ENCODE measurements around the gene RASAL1.

Gene RASAL1

DNA sequence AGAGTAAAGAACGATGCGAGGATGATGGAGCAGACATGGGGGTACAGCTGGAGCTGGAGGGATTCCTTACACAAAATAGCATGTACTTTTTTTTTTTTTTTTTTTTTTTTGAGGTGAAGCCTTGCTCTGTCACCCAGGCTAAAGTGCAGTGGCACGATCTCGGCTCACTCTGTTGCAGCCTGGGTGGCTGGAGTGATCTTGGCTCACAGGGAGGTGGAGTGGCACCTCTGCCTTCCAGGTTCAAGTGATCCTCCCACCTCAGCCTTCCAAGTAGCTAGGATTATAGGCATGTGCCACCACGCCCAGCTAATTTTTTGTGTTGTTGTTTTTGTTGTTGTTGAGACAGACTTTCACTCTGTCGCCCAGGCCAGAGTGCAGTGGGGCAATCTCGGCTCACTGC, 5.1 kb upstream of the RASAL1 start:
- Mint-ChIP-seq H3K4me3 (no peak overlapping the region), H3K27ac (no peak overlapping the region), H3K4me1 (ENCODE audit: low read depth) (peaks cover 13% of the 10 kb centered on the region), H3K27me3 (ENCODE audit: low read depth) (no peaks in the 10 kb centered on the region), H3K36me3 (ENCODE audit: low read depth) (no peaks in the 10 kb centered on the region), H3K9me3 (no peaks in the 10 kb centered on the region)
- DNase-seq (ENCODE audit: low spot score): no peak

DNA sequence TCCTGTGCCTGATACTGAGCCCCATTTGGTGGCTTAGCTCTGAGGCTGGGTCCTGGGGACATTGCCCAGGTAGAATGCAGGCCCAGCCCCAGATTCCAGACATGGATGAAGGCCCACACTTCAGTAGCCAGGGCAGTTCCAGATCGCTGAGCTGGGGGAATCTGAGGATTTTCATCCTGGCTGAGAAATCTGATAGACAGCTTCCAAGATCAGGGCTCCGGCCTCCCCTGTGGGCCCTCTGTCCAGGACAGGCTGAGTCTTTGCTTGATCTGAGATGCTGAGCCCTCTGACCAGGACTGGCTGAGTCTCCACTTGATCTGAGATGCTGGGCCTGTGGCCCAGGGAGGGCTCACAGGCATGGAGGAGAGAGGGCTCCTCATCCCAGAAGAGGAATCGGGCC, 3.3 kb upstream of the RASAL1 start:
- Mint-ChIP-seq H3K9me3 (no peaks in the 10 kb centered on the region), H3K4me1 (ENCODE audit: low read depth) (peaks cover 13% of the 10 kb centered on the region), H3K4me3 (no peak overlapping the region), H3K27ac (no peak overlapping the region), H3K27me3 (ENCODE audit: low read depth) (no peaks in the 10 kb centered on the region), H3K36me3 (ENCODE audit: low read depth) (no peaks in the 10 kb centered on the region)
- DNase-seq (ENCODE audit: low spot score): no peak

DNA sequence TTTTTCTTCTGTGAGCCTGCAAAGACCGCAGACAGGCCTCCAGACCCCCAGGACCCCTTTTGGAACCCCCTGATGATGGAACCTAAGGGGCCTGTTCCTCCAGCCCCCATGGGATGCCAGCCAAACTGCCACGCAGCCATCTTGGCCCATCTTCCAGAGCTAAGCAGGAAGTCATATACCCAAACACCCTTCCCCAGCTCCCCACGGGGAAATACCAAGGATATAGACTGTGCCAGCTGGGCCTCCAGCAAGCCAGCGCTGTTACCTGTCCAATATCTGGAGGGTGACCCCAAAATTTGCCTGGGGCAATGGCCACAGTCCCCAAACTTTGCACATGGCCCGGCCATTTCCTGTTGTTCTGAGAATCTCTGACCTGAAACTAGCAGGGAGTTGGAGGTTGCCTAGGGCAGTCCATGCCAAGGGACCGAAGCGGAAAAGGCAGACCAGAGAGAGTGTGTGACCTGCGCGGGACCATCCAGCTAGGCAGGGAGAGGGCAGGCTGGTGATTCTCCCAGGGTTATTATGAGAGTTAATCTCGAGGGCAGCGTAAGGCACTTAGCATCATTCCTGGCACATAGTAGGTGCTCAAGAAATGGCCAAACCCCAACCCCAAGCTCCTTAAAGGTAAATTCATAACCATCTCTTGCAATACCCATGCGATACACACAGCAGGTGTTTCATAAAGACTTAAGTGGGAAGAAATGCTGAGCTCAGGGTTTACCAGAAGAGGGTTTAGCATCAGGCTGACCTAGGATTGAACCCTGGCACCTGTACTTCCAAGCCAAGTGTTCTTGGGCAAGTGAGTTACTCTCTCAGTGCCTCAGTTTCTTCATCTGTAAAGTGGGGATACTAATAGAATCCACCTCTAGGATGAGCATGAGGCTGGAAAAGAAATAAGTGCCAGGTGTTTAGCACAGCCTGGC, 2.6 kb upstream of the RASAL1 start:
- H3K36me3 Mint-ChIP-seq (ENCODE audit: low read depth): no peaks in the 10 kb centered on the region
- no peaks in the 10 kb centered on the region for H3K27me3 Mint-ChIP-seq (ENCODE audit: low read depth)
- H3K4me1 Mint-ChIP-seq (ENCODE audit: low read depth): peaks cover 13% of the 10 kb centered on the region
- no peaks in the 10 kb centered on the region for H3K9me3 Mint-ChIP-seq
- H3K27ac Mint-ChIP-seq: no peak overlapping the region
- no peak overlapping the region for H3K4me3 Mint-ChIP-seq
- no peak for DNase-seq (ENCODE audit: low spot score)

- Mint-ChIP-seq H3K4me1 (ENCODE audit: low read depth) (peaks cover 13% of the 10 kb centered on the region), H3K27me3 (ENCODE audit: low read depth) (no peaks in the 10 kb centered on the region), H3K9me3 (no peaks in the 10 kb centered on the region), H3K27ac (no peak overlapping the region), H3K4me3 (peak overlapping the region; percentile 18), H3K36me3 (ENCODE audit: low read depth) (no peaks in the 10 kb centered on the region)
- no peak for DNase-seq (ENCODE audit: low spot score)
These were observed 1.5 kb upstream of the RASAL1 start for GRCh38 chr12:113136990-113137511.

DNA sequence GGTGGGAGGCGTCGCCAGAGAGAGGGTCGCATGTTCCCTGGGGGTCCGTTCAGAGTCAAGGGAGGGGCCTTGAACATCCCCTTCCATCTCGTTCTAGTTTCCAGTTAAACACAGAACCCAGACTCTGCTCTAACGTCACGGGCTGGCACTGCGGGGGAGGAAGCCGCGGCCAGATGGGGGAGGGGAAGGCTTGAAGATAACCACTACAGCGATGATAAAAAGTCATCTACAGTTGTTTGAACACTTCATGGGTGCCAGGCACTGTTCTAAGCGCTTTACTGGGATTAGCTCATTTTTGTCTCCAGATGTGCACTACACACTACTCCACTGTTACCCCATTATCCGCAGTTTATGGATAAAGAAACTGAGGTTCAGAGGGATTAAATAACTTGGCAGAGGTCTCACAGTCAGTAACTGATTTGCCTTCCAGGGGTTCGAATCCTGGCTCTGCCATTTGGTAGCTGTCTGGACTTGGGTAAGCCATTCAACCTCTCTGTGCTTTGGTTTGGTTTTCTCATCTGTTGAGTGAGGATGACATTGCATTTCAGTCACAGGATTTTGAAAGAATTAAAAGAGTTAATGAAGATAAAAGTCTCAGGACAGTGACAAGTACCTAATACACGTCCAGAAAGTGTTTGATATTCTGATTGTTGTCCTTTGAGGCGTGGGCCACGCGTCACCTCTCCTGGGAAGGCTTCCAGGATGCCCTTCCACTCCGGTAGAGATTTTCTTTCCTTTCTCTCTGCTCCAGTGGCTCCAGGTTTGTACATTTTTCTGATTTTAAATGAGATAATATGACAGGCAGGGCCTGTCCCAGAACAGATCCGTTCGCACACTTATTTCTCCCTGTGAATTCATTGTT, 798 bp upstream of the RASAL1 start:
- Mint-ChIP-seq H3K4me1 (ENCODE audit: low read depth) (peaks cover 13% of the 10 kb centered on the region), H3K36me3 (ENCODE audit: low read depth) (no peaks in the 10 kb centered on the region), H3K27me3 (ENCODE audit: low read depth) (no peaks in the 10 kb centered on the region), H3K9me3 (no peaks in the 10 kb centered on the region), H3K27ac (peak overlapping the region; percentile 58), H3K4me3 (peak overlapping the region; percentile 84)
- peak; percentile 68 for DNase-seq (ENCODE audit: low spot score)

- H3K27me3 Mint-ChIP-seq (ENCODE audit: low read depth): no peaks in the 10 kb centered on the region
- no peak overlapping the region for H3K27ac Mint-ChIP-seq
- H3K4me3 Mint-ChIP-seq: peak overlapping the region; percentile 52
These were observed 1.0 kb downstream of the RASAL1 start for GRCh38 chr12:113134521-113134951.

DNA sequence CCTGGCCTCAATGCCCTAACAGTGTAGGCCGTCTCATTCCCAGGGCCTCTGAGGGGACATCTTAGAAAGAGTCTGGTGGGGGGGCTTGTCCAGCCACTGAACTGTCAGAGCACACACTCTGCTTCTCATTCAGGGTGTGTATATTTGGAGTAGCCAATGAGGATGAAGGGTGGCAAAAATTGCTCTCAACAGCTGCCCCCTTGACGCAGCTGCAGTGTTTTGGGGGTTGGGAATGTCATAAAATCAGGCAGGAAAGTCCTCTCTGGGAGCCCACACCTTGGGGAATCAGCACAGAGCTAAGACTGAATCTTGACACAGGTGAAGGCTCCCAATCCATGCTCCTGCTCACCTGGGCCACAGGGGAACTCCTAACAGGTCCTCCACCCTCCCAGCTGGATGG, 1.5 kb downstream of the RASAL1 start:
- no peak for DNase-seq (ENCODE audit: low spot score)
- Mint-ChIP-seq H3K4me1 (ENCODE audit: low read depth) (peaks cover 15% of the 10 kb centered on the region), H3K27ac (no peak overlapping the region), H3K4me3 (no peak overlapping the region), H3K9me3 (no peaks in the 10 kb centered on the region), H3K36me3 (ENCODE audit: low read depth) (no peaks in the 10 kb centered on the region), H3K27me3 (ENCODE audit: low read depth) (no peaks in the 10 kb centered on the region)

More at GRCh38 chr12:113134521-113134951, 1.0 kb downstream of the RASAL1 start:
- no peak for DNase-seq (ENCODE audit: low spot score)
- Mint-ChIP-seq H3K36me3 (ENCODE audit: low read depth) (no peaks in the 10 kb centered on the region), H3K4me1 (ENCODE audit: low read depth) (peaks cover 15% of the 10 kb centered on the region), H3K9me3 (no peaks in the 10 kb centered on the region)

DNA sequence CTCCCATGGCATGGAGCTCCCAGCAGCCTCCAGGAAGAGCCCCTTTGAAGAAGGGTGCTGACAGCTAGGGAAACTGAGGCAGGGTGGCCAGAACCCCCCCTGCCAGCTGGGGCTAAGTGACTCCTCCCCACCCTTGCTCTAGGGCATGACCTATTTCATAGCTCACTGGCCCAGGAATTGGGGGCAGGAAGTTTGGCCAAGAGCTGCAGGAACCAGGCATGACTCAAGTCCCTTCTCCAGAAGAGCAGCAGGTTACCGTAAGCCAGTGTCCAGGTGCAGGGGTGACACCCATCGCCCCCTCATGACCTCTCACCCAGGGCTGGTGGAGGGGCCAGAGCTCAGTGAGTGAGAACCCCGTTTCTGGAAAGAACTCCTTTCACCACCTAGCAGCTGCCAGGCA, 1.9 kb downstream of the RASAL1 start:
- DNase-seq (ENCODE audit: low spot score): no peak
- H3K4me3 Mint-ChIP-seq: no peak overlapping the region
- no peak overlapping the region for H3K27ac Mint-ChIP-seq
- H3K36me3 Mint-ChIP-seq (ENCODE audit: low read depth): no peaks in the 10 kb centered on the region
- no peaks in the 10 kb centered on the region for H3K27me3 Mint-ChIP-seq (ENCODE audit: low read depth)
- no peaks in the 10 kb centered on the region for H3K9me3 Mint-ChIP-seq
- H3K4me1 Mint-ChIP-seq (ENCODE audit: low read depth): peaks cover 15% of the 10 kb centered on the region

DNA sequence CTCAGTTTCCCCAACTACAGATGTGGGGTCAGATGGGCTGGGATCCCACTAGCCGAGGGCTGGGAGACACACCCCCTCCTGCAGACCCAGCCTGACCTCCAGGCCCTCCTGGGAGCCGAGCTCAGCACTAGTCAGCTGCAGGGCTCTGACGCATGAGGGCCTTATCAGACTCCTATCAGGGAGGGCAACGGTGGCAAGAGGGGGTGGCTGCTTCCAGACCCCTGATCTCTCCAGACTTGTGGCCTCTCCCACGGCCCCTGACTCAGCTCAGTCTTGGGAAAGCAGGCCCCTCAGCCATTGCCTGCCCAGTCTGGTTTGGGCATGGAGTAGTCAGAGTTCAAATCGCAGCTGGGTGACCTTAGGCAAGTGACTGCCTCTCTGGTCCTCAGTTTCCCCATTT, 2.5 kb downstream of the RASAL1 start:
- Mint-ChIP-seq H3K4me3 (no peak overlapping the region), H3K27me3 (ENCODE audit: low read depth) (no peaks in the 10 kb centered on the region), H3K9me3 (no peaks in the 10 kb centered on the region), H3K27ac (no peak overlapping the region), H3K36me3 (ENCODE audit: low read depth) (no peaks in the 10 kb centered on the region), H3K4me1 (ENCODE audit: low read depth) (peaks cover 15% of the 10 kb centered on the region)
- no peak for DNase-seq (ENCODE audit: low spot score)

DNA sequence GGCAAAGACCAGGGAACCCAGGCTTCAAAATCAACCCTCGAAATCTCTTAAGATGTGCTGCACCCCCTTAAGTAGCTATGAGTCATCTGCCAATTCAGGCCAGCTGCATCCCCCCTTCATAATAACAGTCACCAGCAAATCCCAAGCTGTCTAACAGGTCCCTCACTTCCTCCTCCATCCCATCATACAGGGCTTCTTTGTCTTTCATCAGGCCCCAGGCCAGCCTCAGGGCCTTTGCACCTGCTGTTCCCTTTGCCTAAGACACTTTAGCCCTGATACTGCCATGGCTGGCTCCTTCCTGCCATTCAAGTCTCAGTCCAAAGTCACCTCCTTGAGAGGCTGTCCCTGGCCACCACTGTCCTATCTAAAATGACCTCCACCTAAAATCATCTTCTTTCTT, 4.0 kb downstream of the RASAL1 start:
- Mint-ChIP-seq H3K9me3 (no peaks in the 10 kb centered on the region), H3K4me1 (ENCODE audit: low read depth) (peaks cover 11% of the 10 kb centered on the region), H3K27ac (no peak overlapping the region), H3K36me3 (ENCODE audit: low read depth) (no peaks in the 10 kb centered on the region), H3K4me3 (no peak overlapping the region), H3K27me3 (ENCODE audit: low read depth) (no peaks in the 10 kb centered on the region)
- no peak for DNase-seq (ENCODE audit: low spot score)

GRCh38 chr12:113130457-113131135, 5.0 kb downstream of the RASAL1 start:
- no peak overlapping the region for H3K4me3 Mint-ChIP-seq
- no peaks in the 10 kb centered on the region for H3K27me3 Mint-ChIP-seq (ENCODE audit: low read depth)
- H3K9me3 Mint-ChIP-seq: no peaks in the 10 kb centered on the region
- DNase-seq (ENCODE audit: low spot score): no peak
- peaks cover 2% of the 10 kb centered on the region for H3K4me1 Mint-ChIP-seq (ENCODE audit: low read depth)
- no peaks in the 10 kb centered on the region for H3K36me3 Mint-ChIP-seq (ENCODE audit: low read depth)
- H3K27ac Mint-ChIP-seq: no peak overlapping the region

DNA sequence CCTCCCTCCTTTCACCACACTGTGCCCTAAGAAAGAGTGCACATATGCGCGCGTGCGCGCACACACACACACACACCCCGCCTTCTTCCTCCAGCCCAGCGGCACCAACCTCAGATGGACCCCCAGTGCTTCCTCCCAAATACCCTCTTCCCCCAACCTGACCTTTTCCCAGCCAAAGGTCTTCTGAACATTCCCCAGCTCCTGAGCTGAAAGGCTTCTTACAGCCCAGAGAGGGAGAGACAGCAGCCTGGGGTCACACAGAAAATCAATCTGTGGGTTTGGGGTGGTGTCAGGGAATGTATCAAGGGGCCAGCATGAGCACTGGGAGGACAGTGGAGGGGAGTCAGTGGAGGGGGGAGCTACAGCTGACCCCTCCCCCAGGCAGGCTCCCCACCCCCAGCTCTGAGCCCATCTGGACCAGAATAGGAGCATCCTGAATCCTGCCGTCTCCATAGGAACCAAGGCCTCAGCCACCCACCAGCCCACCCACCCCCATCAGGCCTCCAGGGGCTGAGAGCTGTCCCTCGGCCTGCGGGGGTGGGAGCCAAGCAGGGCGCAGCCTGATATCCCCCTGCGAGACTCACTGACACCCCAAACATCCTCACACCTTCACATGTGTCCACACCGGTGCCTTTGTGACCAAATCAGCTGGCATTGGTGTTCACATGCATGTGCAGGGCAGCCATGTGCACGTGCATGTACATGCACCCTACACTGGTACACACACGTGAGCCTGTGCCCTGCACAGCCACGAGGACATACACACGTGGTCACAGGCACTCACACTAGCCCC, 5.7 kb downstream of the RASAL1 start:
- H3K4me3 Mint-ChIP-seq: no peak overlapping the region
- H3K9me3 Mint-ChIP-seq: no peaks in the 10 kb centered on the region
- peaks cover 2% of the 10 kb centered on the region for H3K4me1 Mint-ChIP-seq (ENCODE audit: low read depth)
- no peak for DNase-seq (ENCODE audit: low spot score)
- no peak overlapping the region for H3K27ac Mint-ChIP-seq
- no peaks in the 10 kb centered on the region for H3K27me3 Mint-ChIP-seq (ENCODE audit: low read depth)
- no peaks in the 10 kb centered on the region for H3K36me3 Mint-ChIP-seq (ENCODE audit: low read depth)

Data from T-helper 2 cell treated with Interferon-gamma antibody and Interleukin-4, amounts not matched to agents 5 μg/mL and 100 μg/mL, for 36 hours (primary cell).